DMS53 treated with DMSO at 0.1 percent for 48 hours (cell line): Measurements from ENCODE around the gene NECAP2.

Experiments used
- DNase-seq: peaks from one replicate; lab custom pipeline; 2025; ENCODE audit not compliant: unreplicated experiment; lab: John Stamatoyannopoulos, UW

The NECAP2 gene

DNA sequence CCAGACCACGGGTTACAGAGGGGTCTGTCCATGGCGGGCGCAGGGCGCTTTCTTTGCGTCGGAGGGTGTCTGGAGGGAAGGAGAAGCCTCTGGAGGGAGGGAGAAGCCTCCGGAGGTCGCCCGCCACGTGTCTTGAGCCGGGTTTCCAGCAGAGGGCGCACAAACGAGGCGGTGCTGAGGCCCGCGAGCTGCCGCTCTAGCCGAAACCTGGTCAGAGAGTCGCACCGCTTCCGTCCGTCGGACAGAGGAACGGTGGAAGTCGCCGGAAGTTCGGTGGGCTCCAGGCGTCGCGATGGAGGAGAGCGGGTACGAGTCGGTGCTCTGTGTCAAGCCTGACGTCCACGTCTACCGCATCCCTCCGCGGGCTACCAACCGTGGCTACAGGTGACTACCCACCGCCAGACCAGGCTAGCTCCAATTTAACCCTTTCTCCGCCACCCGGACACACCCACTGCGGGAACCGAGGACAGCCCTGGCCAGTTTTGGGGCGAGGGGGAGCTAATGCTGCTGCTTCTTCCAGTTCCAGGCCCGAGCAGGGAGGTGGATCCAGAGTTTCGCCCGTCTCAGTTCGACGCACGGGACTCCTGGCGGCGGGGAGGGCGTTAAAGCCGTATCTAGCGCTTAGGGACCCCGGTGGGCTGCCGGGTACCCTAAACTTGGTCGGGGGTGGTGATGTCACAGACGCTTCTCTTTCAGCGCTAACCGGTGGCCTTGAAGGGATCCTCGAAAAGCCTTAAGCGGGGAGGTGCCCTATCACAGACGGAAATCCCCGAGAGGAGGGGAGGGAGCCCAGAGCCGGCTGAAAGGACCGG lies at the start of gene NECAP2:
NECAP2 (plus strand) TSS at position 255 of the 812 bp plus-strand sequence; CDS start at position 293, 38 bp downstream.
- peak; percentile 88 for DNase-seq

GRCh38 chr1:16391411-16391810 lies 49.1 kb upstream of the NECAP2 start:
- DNase-seq: no peak

GRCh38 chr1:16392740-16393569 lies 47.6 kb upstream of the NECAP2 start:
- DNase-seq: no peak

GRCh38 chr1:16393570-16394521 lies 46.7 kb upstream of the NECAP2 start:
- DNase-seq: no peak

DNA sequence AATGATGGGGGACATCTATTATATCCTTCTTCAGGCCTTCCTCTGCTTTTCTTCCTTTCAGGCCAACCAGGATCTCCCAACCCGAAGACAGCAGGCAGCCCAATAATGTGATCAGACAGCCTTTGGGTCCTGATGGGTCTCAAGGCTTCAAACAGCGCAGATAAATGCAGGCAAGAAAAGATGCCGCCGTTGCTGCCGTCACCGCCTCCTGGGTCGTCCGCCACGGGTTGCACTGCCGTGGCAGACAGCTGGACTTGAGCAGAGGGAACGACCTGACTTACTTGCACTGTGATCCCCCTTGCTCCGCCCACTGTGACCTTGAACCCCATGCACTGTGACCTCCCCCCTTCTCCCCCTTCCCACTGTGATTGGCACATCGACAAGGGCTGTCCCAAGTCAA lies 45.5 kb upstream of the NECAP2 start:
- DNase-seq: no peak

DNA sequence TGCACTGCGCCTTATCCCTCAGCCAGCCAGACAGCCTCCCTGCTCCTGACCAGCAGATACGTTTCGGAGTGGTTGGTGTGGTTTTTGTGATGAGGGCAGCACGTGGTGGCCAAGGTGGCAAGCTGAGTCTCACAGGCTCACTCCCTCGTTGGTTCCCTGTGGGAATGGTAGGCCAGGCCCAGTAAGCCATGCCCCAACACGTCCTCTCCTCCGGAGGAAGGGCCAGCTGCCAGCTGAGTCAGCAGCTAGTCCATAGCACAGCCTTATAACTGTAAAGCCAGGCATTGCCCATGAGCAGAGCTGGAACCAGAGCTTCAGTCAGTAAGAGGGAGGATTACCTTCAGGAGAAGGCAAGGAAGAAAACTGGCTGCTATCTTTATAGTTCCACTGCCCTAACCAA lies 43.9 kb upstream of the NECAP2 start:
- no peak for DNase-seq

- DNase-seq: no peak
Measured at GRCh38 chr1:16397120-16397519, 43.4 kb upstream of the NECAP2 start.

GRCh38 chr1:16398371-16398953 lies 42.1 kb upstream of the NECAP2 start:
- no peak for DNase-seq

DNA sequence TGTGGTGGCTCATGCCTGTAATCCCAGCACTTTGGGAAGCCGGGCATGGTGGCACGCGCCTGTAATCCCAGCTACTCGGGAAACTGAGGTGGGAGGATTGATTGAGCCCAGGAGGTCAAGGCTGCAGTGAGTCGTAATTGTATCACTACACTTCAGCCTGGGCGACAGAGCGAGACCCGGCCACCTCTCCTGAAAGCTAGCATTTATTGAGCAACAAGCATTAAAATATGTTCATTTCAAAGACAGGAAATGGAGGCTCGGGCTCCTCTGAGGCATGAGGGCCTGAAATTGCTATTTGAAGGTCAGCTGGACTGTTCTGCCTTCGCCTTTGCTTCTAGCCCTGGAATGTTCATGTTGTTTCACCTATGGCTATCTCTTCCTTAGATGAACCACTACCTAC lies 37.8 kb upstream of the NECAP2 start:
- DNase-seq: no peak

- DNase-seq: no peak
Measured at GRCh38 chr1:16405441-16405840, 35.1 kb upstream of the NECAP2 start.

DNA sequence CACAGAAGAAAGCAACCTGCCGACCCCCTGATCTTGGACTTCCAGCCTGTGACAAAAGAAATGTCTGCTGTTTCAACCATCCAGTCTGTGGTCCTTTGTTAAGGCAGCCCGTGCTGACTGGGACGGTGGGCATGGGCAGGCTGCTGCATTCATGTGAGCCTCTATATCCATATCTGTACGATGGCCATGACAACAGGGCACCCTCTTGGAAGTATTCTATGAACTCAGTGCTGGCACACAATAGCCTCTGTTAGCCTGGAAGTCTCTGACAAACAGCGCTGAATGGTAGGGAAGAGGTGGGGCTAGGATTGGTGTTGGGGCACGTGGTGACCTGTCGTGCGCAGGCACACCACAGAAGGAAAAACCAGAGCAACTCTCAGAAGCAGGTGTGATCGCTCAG lies 33.7 kb upstream of the NECAP2 start:
- DNase-seq: no peak

GRCh38 chr1:16409536-16410152 lies 30.9 kb upstream of the NECAP2 start:
- peak; percentile 39 for DNase-seq

- no peak for DNase-seq
Measured at GRCh38 chr1:16410803-16411202, 29.7 kb upstream of the NECAP2 start.

GRCh38 chr1:16413191-16413590 lies 27.3 kb upstream of the NECAP2 start:
- DNase-seq: no peak

- no peak for DNase-seq
Measured at GRCh38 chr1:16418823-16419425, 21.6 kb upstream of the NECAP2 start.

DNA sequence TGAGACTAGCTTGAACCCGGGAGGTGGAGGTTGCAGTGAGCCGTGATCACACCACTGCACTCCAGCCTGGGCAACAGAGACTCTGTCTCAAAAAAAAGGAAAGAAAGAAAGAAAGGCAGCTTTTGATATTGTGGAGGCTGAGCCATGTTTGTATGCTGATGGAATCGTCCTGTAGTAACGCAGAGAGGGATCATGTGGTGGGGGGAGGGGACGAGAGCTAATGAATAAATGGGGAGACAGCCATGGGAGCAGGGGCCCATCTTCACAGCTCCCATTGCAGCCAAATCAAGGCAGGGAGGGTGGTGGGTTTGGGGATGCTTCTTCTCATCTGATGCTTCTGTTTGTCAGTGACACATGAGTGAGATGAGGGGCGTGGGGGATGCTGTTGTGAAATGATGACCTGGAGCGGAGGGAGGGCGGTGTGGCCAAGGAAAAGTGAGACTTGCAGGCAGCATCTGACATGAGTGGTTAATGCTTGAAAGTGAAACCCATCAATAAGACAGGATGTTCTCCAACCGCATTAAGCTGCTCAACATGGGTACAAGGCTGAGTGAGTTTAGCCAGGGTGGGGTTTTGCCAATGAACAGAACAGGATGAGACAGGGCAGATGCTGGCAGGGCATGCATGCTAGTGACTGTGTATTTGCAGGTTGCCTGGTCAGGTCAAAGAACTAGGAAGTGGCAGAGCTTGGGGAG lies 20.0 kb upstream of the NECAP2 start:
- DNase-seq: no peak

- no peak for DNase-seq
Measured at GRCh38 chr1:16421201-16421600, 19.3 kb upstream of the NECAP2 start.

GRCh38 chr1:16422041-16422440 lies 18.5 kb upstream of the NECAP2 start:
- DNase-seq: no peak
